ENCODE results near the gene COG7. TPM values are rescaled to one million over a fixed set of nuclear protein-coding genes. Genes with fewer than 3 reads are reported as not detected.

Gene COG7
- total and polyA plus RNA-seq, 11 donors: 7.8 to 16.8 (median 12.2) TPM

Other genes starting within 250 kb of the COG7 start
- gene SCNN1B, start 150.9 kb downstream of the COG7 start, total RNA-seq: 1 to 10 TPM in 1 of 9 donors, under 1 TPM in 2, not detected in 6; 0.27 to 1.1 (median 0.71) TPM
- under 1 TPM; 0.15 to 0.34 TPM for gene SCNN1B, start 150.9 kb downstream of the COG7 start, polyA plus RNA-seq
- gene GGA2, start 57.3 kb upstream of the COG7 start, total RNA-seq: 10 to 100 TPM; 30.8 to 73.8 (median 47.5) TPM
- 10 to 100 TPM; 17.9 to 20.0 TPM for gene GGA2, start 57.3 kb upstream of the COG7 start, polyA plus RNA-seq
- gene EARS2, start 104.2 kb upstream of the COG7 start, total RNA-seq: 10 to 100 TPM; 12.2 to 37.0 (median 21.5) TPM
- gene EARS2, start 104.2 kb upstream of the COG7 start, polyA plus RNA-seq: 10 to 100 TPM; 16.7 to 22.8 TPM
- gene UBFD1, start 104.5 kb upstream of the COG7 start, total RNA-seq: 100 to 1,000 TPM in 2 of 9 donors, 10 to 100 TPM in 7; 42.0 to 116 (median 57.7) TPM
- gene UBFD1, start 104.5 kb upstream of the COG7 start, polyA plus RNA-seq: 10 to 100 TPM; 17.9 to 40.2 TPM
- gene NDUFAB1, start 143.1 kb upstream of the COG7 start, total RNA-seq: 100 to 1,000 TPM; 298 to 896 (median 409) TPM
- 100 to 1,000 TPM; 582 to 605 TPM for gene NDUFAB1, start 143.1 kb upstream of the COG7 start, polyA plus RNA-seq
- gene PALB2, start 188.1 kb upstream of the COG7 start, total RNA-seq: 1 to 10 TPM; 3.8 to 7.4 (median 4.5) TPM
- gene PALB2, start 188.1 kb upstream of the COG7 start, polyA plus RNA-seq: 1 to 10 TPM; 3.4 to 5.7 TPM
- 10 to 100 TPM; 26.8 to 56.0 (median 40.5) TPM for gene DCTN5, start 188.3 kb upstream of the COG7 start, total RNA-seq
- 10 to 100 TPM in 1 of 2 donors, 1 to 10 TPM in 1; 7.4 to 36.9 TPM for gene DCTN5, start 188.3 kb upstream of the COG7 start, polyA plus RNA-seq
- gene PLK1, start 225.7 kb upstream of the COG7 start, total RNA-seq: 1 to 10 TPM in 6 of 9 donors, under 1 TPM in 3; 0.19 to 9.2 (median 1.1) TPM
- gene PLK1, start 225.7 kb upstream of the COG7 start, polyA plus RNA-seq: under 1 TPM; 0.69 to 0.72 TPM

Measured in heart left ventricle (tissue), 11 donors.